Psoas muscle (tissue), 8 donors: Measurements from ENCODE around the gene CELA3A. TPM values are rescaled to one million over a fixed set of nuclear protein-coding genes. Genes with fewer than 3 reads are reported as not detected.

Experiments used
- ATAC-seq, 4 donors: fragments of 200-7000 bp; cut with Tn5 transposase; one replicate each; pipeline ENCODE4 v1.9.1; 2020; ENCODE audit warnings: moderate library complexity in 3 of 4, mild to moderate bottlenecking in 2 of 4
- DNase-seq, 2 donors: peaks; one replicate each; pipeline ENCODE4 v3.0.0-alpha.2; 2020
- H3K27ac ChIP-seq: fragments of 200-600 bp; one replicate; pipeline ENCODE4 v1.8.0; 2022
- H3K27me3 ChIP-seq, 3 donors: fragments of 200-600 bp in 1 of 3; one replicate each; pipeline versions ENCODE4 v1.6.1 to v1.8.0; 2013 to 2022; ENCODE audit warnings: low read length in 2 of 3, mild to moderate bottlenecking in 2 of 3, moderate library complexity in 1 of 3; ENCODE audit not compliant: insufficient read depth in 3 of 3
- H3K36me3 ChIP-seq, 2 donors: fragments of 200-600 bp in 1 of 2; one replicate each; pipeline versions ENCODE4 v1.6.1 to v1.8.0; 2013 to 2022; ENCODE audit warnings: low read depth in 1 of 2, mild to moderate bottlenecking in 1 of 2, moderate library complexity in 1 of 2; ENCODE audit not compliant: insufficient read depth in 1 of 2
- H3K4me1 ChIP-seq: fragments of 200-600 bp; one replicate; pipeline ENCODE4 v1.8.0; 2022
- H3K4me3 ChIP-seq: fragments of 200-600 bp; one replicate; pipeline ENCODE4 v1.8.0; 2022; ENCODE audit warnings: mild to moderate bottlenecking
- H3K9me3 ChIP-seq: fragments of 200-600 bp; one replicate; pipeline ENCODE4 v1.8.0; 2022
- CTCF ChIP-seq: fragments of 200-600 bp; IDR thresholded peaks from one replicate; pipeline ENCODE4 v1.8.0; 2022; ENCODE audit warnings: antibody characterized with exemption
- WGBS, 3 donors: extraction: QIAGEN DNeasy Blood & Tissue Kit; methylation state at CpG; one replicate each; pipeline versions ENCODE4 v1.1.6 to v1.1.7; 2013; 5-methylcytosine and 5-hydroxymethylcytosine counted together
- intact Hi-C, 2 donors: fragments of 100-400 bp; cut with DNase I; formaldehyde crosslinking; loops; one replicate each; pipeline versions ENCODE4 v1.11.0 to v1.14.2; 2022
- polyA plus RNA-seq, 3 donors: library from polyadenylated mRNA; stranded (reverse); fragments of 200-250 nt; gene quantifications; one replicate each; pipeline ENCODE4 v1.2.3, GENCODE V29; 2013
- total RNA-seq, 4 donors: library from RNA; stranded (reverse); fragmentation: NEBNext Ultra II Directional in 2 of 4; extraction: Animal tissue kit (Norgen Biotek cat#: 25700) in 2 of 4; gene quantifications; one replicate each; pipeline versions ENCODE4 v1.2.1 to v1.2.4, GENCODE V29; 2021 to 2023
- donor health status: healthy with polysubstance abuse.
- donor health status: DM: no; HTN: no; CAD: no; lungs with moderate emphysema.
- donor health status: Bipolar disorder and iron deficiency.
- donor health status: healthy.
- donor health status: DM: yes; HTN: yes; CAD: no.
- donor health status: DM: no; HTN: no; CAD: no.
- donor health status: DM: no; HTN: no; CAD: no.
- donor health status: DM: yes; HTN: yes; CAD: no.

Gene CELA3A
- total and polyA plus RNA-seq, 7 donors, result 0.62 to 4.0 (median 1.4) TPM; not detected in 3

GRCh38 chr1:22025368-22026155, 24.1 kb downstream of the CELA3A start:
- intact Hi-C loops, result loop anchor here in 1 of 2 donors (2.0 kb wide), 1 partner anchor 27 kb away; the partner anchor contains the start of gene CDC42
- Histone ChIP-seq H3K36me3 (no peaks in the 10 kb centered on the region), H3K9me3 (no peaks in the 10 kb centered on the region), H3K4me3 (peak overlapping the region; percentile 74), H3K27me3 (no peaks in the 10 kb centered on the region), H3K4me1 (peaks cover 11% of the 10 kb centered on the region), H3K27ac (peak overlapping the region; percentile 96)
- no peak for TF ChIP-seq CTCF
- WGBS, 3 donors, result 0 to 1% (median 0%) methylated on average over 41 to 42 of the region's 42 CpGs
- peak; percentile 95 to 97 (median 96) for ATAC-seq
- peak; percentile 87 to 90 for DNase-seq

- no peak overlapping the region for H3K27ac ChIP-seq
- TF ChIP-seq CTCF, result no peak
- no peaks in the 10 kb centered on the region for H3K27me3 ChIP-seq
- no peaks in the 10 kb centered on the region for H3K36me3 ChIP-seq
- H3K9me3 ChIP-seq, result no peaks in the 10 kb centered on the region
- DNase-seq (no peak), ATAC-seq (no peak)
- intact Hi-C loops, result no loop called here
- H3K4me1 ChIP-seq, result peaks cover 11% of the 10 kb centered on the region
- H3K4me3 ChIP-seq, result no peak overlapping the region
- WGBS, 3 donors, result 80 to 83% (median 82%) methylated on average over 3 of the region's 3 CpGs
These were observed 25.4 kb downstream of the CELA3A start for GRCh38 chr1:22026924-22027289.

- WGBS, 3 donors, result 82 to 83% (median 83%) methylated on average over 4 of the region's 4 CpGs
- H3K9me3 ChIP-seq, result no peaks in the 10 kb centered on the region
- ATAC-seq (no peak), DNase-seq (no peak)
- no peak overlapping the region for H3K4me3 ChIP-seq
- no peak overlapping the region for H3K27ac ChIP-seq
- H3K27me3 ChIP-seq, result no peaks in the 10 kb centered on the region
- TF ChIP-seq CTCF, result no peak
- intact Hi-C loops, result no loop called here
- no peaks in the 10 kb centered on the region for H3K36me3 ChIP-seq
- peaks cover 3% of the 10 kb centered on the region for H3K4me1 ChIP-seq
These were observed 28.6 kb downstream of the CELA3A start for GRCh38 chr1:22030057-22030456.

GRCh38 chr1:22030473-22030872, 29.0 kb downstream of the CELA3A start:
- intact Hi-C loops, result no loop called here
- H3K9me3 ChIP-seq, result no peaks in the 10 kb centered on the region
- peaks cover 3% of the 10 kb centered on the region for H3K4me1 ChIP-seq
- 52 to 63% (median 57%) methylated on average over 3 of the region's 3 CpGs for WGBS, 3 donors
- H3K27ac ChIP-seq, result no peak overlapping the region
- no peak for TF ChIP-seq CTCF
- H3K27me3 ChIP-seq, result no peaks in the 10 kb centered on the region
- H3K36me3 ChIP-seq, result no peaks in the 10 kb centered on the region
- ATAC-seq, result no peak
- no peak for DNase-seq
- no peak overlapping the region for H3K4me3 ChIP-seq
